Astrocyte (in vitro differentiated cells and primary cell): Measurements from ENCODE around the gene SLC6A7. TPM values are rescaled to one million over a fixed set of nuclear protein-coding genes. Genes with fewer than 3 reads are reported as not detected.

ENCODE experiments used
- DNase-seq: peaks from one replicate; pipeline ENCODE4 v3.0.0-alpha.2; 2010; ENCODE audit warnings: low read depth
- FAIRE-seq: peaks from 2 replicates; lab custom pipeline; 2011; peaks lifted over from hg19 to GRCh38; lab: Jason Lieb, UNC
- H2AFZ ChIP-seq: 2 replicates; pipeline ENCODE4 v1.6.0; 2012; ENCODE audit warnings: low read depth, low read length, inconsistent platforms
- H3K27ac ChIP-seq: 2 replicates; pipeline ENCODE4 v1.5.1; 2011; ENCODE audit warnings: low read depth, low read length, inconsistent platforms
- H3K27me3 ChIP-seq: 2 replicates; pipeline ENCODE4 v1.6.0; 2011; ENCODE audit warnings: low read length, inconsistent platforms; ENCODE audit not compliant: insufficient read depth
- H3K36me3 ChIP-seq: 2 replicates; pipeline ENCODE4 v1.5.1; 2011; ENCODE audit warnings: low read length, inconsistent platforms; ENCODE audit not compliant: insufficient read depth
- H3K4me1 ChIP-seq: 2 replicates; pipeline ENCODE4 v1.5.1; 2011; ENCODE audit warnings: low read length, inconsistent platforms; ENCODE audit not compliant: insufficient read depth
- H3K4me2 ChIP-seq: 2 replicates; pipeline ENCODE4 v1.6.0; 2012; ENCODE audit warnings: low read length, inconsistent platforms
- H3K4me3 ChIP-seq: 2 replicates; pipeline ENCODE4 v1.5.1; 2011; ENCODE audit warnings: low read depth, mild to moderate bottlenecking, low read length, inconsistent platforms; ENCODE audit not compliant: insufficient read depth
- H3K79me2 ChIP-seq: 2 replicates; pipeline ENCODE4 v1.6.0; 2012; ENCODE audit warnings: mild to moderate bottlenecking, low read length, inconsistent platforms; ENCODE audit not compliant: insufficient read depth
- H3K9ac ChIP-seq: 2 replicates; pipeline ENCODE4 v1.6.0; 2012; ENCODE audit warnings: mild to moderate bottlenecking, low read length, inconsistent platforms
- H3K9me3 ChIP-seq: 2 replicates; pipeline ENCODE4 v1.5.1; 2012; ENCODE audit warnings: low read depth, mild to moderate bottlenecking, low read length, inconsistent platforms; ENCODE audit not compliant: insufficient read depth
- H4K20me1 ChIP-seq: 2 replicates; pipeline ENCODE4 v1.6.0; 2012; ENCODE audit warnings: low read length, inconsistent platforms; ENCODE audit not compliant: insufficient read depth
- H3K27ac Mint-ChIP-seq: one replicate; pipeline ENCODE4 v1.8.0; 2021; ENCODE audit warnings: mild to moderate bottlenecking, mixed read lengths; ENCODE audit not compliant: unreplicated experiment
- H3K27me3 Mint-ChIP-seq: one replicate; pipeline ENCODE4 v1.8.0; 2021; ENCODE audit warnings: low read depth, mixed read lengths; ENCODE audit not compliant: unreplicated experiment
- H3K36me3 Mint-ChIP-seq: one replicate; pipeline ENCODE4 v1.8.0; 2021; ENCODE audit warnings: low read depth, mixed read lengths; ENCODE audit not compliant: unreplicated experiment
- H3K4me1 Mint-ChIP-seq: one replicate; pipeline ENCODE4 v1.8.0; 2021; ENCODE audit warnings: low read depth, mixed read lengths; ENCODE audit not compliant: unreplicated experiment
- H3K4me3 Mint-ChIP-seq: one replicate; pipeline ENCODE4 v1.8.0; 2021; ENCODE audit warnings: mild to moderate bottlenecking, moderate library complexity, mixed read lengths; ENCODE audit not compliant: unreplicated experiment
- H3K9me3 Mint-ChIP-seq: one replicate; pipeline ENCODE4 v1.8.0; 2021; ENCODE audit warnings: mild to moderate bottlenecking, mixed read lengths; ENCODE audit not compliant: unreplicated experiment
- EZH2 ChIP-seq: IDR thresholded peaks from 2 replicates; pipeline ENCODE4 v1.6.1; 2012; ENCODE audit warnings: mild to moderate bottlenecking, low read length, inconsistent platforms; ENCODE audit not compliant: insufficient read depth
- total RNA-seq: library from RNA; stranded (reverse); gene quantifications from 2 replicates; pipeline ENCODE4 v1.2.1, GENCODE V29; 2021
- TF ChIP-seq, protein P1 (sequence below): IDR thresholded peaks from 2 replicates; pipeline ENCODE4 v1.5.1; 2011; ENCODE audit warnings: low read depth, mild to moderate bottlenecking, inconsistent platforms, low read length, moderate library complexity; ENCODE audit not compliant: insufficient read depth

Gene SLC6A7
- total RNA-seq, 1 donor from 2014 or later: not detected

DNA sequence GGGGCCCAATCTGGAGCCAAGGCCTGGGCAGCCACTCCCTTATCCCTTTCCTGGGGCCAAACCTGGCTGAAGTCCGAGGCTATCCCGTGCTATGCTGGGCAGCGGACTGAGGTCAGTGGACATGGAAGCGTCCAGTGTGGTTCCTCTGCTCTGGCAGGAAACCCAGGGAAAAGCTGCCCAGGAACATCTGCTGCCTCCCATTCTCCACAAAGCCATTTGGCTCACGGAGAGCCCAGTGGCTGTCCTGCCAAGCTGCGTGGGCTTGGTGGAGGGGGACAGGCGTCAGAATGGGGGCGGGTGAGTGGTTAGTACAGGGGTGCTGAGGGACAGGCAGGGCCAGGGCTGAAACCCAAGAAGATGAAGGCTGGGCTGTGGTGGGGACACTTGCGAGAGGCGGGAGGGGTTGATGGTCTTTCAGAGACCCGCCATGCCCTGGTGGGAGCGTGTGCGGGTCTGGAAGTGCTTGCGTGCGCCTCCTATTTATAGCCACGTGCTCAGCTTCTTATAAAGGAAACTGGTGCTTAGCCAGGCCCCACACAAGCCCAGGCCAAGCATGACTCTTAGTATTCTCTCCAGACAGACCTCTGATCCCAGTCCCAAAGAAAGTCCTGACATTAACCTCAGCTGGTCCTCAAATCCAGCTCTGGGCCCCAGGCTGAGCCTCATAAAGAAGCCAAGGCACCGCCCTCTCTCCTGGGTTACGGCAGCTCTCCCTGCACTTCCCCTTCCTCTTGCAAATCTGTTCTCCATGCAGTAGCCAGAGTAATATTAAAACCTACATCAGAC, 9.4 kb upstream of the SLC6A7 start:
- H3K27ac ChIP-seq: no peak overlapping the region
- H3K36me3 Mint-ChIP-seq: no peaks in the 10 kb centered on the region
- no peaks in the 10 kb centered on the region for H3K36me3 ChIP-seq
- H3K4me3 ChIP-seq: no peak overlapping the region
- H4K20me1 ChIP-seq: no peaks in the 10 kb centered on the region
- no peak overlapping the region for H3K4me3 Mint-ChIP-seq
- H3K4me1 ChIP-seq: peaks cover 14% of the 10 kb centered on the region
- H3K27ac Mint-ChIP-seq: no peak overlapping the region
- no peaks in the 10 kb centered on the region for H3K9me3 ChIP-seq
- no peak overlapping the region for H3K9ac ChIP-seq
- peak overlapping the region; percentile 24 for H2AFZ ChIP-seq
- H3K79me2 ChIP-seq: no peaks in the 10 kb centered on the region
- TF ChIP-seq, protein P1, sequence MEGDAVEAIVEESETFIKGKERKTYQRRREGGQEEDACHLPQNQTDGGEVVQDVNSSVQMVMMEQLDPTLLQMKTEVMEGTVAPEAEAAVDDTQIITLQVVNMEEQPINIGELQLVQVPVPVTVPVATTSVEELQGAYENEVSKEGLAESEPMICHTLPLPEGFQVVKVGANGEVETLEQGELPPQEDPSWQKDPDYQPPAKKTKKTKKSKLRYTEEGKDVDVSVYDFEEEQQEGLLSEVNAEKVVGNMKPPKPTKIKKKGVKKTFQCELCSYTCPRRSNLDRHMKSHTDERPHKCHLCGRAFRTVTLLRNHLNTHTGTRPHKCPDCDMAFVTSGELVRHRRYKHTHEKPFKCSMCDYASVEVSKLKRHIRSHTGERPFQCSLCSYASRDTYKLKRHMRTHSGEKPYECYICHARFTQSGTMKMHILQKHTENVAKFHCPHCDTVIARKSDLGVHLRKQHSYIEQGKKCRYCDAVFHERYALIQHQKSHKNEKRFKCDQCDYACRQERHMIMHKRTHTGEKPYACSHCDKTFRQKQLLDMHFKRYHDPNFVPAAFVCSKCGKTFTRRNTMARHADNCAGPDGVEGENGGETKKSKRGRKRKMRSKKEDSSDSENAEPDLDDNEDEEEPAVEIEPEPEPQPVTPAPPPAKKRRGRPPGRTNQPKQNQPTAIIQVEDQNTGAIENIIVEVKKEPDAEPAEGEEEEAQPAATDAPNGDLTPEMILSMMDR: no peak
- no peak for TF ChIP-seq EZH2
- H3K4me2 ChIP-seq: peak overlapping the region; percentile 4
- peaks cover 4% of the 10 kb centered on the region for H3K27me3 ChIP-seq
- peaks cover 10% of the 10 kb centered on the region for H3K4me1 Mint-ChIP-seq
- DNase-seq: no peak
- H3K27me3 Mint-ChIP-seq: peaks cover 48% of the 10 kb centered on the region
- FAIRE-seq: no peak
- no peaks in the 10 kb centered on the region for H3K9me3 Mint-ChIP-seq

DNA sequence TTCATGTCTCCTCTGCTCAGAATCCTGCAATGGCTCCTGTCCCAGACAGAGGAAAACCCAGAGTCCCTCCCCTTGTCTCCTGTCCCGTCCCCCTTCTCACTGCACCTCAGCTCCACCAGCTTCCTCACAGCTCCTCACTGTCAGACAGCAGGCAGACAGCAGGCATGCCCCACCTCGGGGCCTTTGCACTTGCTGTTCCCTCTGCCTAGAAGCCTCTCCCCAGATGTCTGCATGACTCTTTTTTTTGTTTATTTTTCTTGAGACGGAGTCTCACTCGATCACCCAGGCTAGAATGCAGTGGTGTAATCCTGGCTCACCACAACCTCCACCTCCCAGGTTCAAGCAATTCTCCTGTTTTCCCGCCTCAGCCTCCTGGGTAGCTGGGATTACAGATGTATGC, 8.8 kb upstream of the SLC6A7 start:
- H3K4me3 ChIP-seq: no peak overlapping the region
- no peak for FAIRE-seq
- peak; percentile 56 for DNase-seq

More for the DNA sequence above, 8.8 kb upstream of the SLC6A7 start:
- Histone ChIP-seq H3K9ac (no peak overlapping the region), H3K9me3 (no peaks in the 10 kb centered on the region), H2AFZ (peak overlapping the region; percentile 24), H3K79me2 (no peaks in the 10 kb centered on the region), H3K4me2 (peak overlapping the region; percentile 4), H3K27me3 (peaks cover 4% of the 10 kb centered on the region), H3K27ac (no peak overlapping the region), H4K20me1 (no peaks in the 10 kb centered on the region), H3K4me1 (peaks cover 14% of the 10 kb centered on the region), H3K36me3 (no peaks in the 10 kb centered on the region)
- H3K9me3 Mint-ChIP-seq: no peaks in the 10 kb centered on the region
- H3K27ac Mint-ChIP-seq: no peak overlapping the region
- TF ChIP-seq EZH2: no peak
- TF ChIP-seq, protein P1: no peak
- H3K36me3 Mint-ChIP-seq: peaks cover 2% of the 10 kb centered on the region
- H3K4me1 Mint-ChIP-seq: peaks cover 10% of the 10 kb centered on the region
- H3K4me3 Mint-ChIP-seq: no peak overlapping the region
- peaks cover 47% of the 10 kb centered on the region for H3K27me3 Mint-ChIP-seq
